HG02870 (cell line): ENCODE results near the gene CAPN7.

Source experiments
- ATAC-seq: cut with Tn5 transposase; IDR thresholded peaks from one replicate; pipeline ENCODE4 v1.9.1; 2021; ENCODE audit warnings: mild to moderate bottlenecking, moderate library complexity; ENCODE audit not compliant: unreplicated experiment

Gene CAPN7

GRCh38 chr3:15243822-15244482 is 37.9 kb downstream of the CAPN7 start:
- no peak for ATAC-seq

DNA sequence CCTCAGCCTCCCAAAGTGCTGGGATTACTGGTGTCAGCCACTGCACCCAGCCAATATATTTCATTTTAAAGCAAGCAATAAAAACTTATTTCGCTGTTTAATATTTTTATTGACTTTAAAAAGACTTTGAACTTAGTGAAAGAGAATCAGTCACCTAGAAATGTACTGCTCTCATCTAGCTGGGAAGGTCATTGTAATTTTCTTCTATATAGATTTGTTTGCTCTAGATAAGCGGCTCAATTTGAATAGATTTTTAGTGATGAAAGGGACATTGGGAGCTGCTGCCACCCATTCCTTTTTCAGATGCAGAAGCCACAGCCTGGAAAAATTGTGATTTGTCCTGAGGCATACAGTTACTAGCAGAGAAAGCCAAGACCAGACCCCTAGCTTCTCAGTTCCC is 40.1 kb downstream of the CAPN7 start:
- ATAC-seq, result no peak

- ATAC-seq, result no peak
Observed at GRCh38 chr3:15253023-15253697, 47.1 kb downstream of the CAPN7 start.

GRCh38 chr3:15255215-15255614 is 49.2 kb downstream of the CAPN7 start:
- ATAC-seq, result no peak

DNA sequence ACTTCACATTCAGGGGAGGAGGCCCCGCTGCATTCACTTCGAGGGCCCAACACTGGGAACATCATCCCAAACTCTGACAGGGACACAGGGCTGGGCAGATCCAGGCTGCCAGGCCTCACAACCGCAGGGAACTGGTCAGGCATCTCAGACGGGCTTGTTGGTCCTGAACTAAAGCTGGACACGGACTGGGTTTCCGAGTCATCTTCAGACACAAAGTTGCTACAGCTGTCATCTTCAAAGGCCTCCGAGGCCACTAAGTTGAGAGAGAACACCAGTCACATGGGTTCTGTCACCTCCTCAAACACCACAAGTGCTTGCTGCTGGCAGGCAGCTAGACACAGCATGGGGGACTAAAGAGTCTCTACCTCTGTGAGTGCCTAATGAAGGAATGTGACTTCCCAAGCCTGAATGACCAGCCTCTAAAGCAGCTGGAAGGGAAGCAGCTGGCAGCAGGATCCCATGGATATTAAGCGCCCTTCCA is 50.9 kb downstream of the CAPN7 start:
- ATAC-seq, result no peak

GRCh38 chr3:15258720-15259119 is 52.7 kb downstream of the CAPN7 start:
- no peak for ATAC-seq

DNA sequence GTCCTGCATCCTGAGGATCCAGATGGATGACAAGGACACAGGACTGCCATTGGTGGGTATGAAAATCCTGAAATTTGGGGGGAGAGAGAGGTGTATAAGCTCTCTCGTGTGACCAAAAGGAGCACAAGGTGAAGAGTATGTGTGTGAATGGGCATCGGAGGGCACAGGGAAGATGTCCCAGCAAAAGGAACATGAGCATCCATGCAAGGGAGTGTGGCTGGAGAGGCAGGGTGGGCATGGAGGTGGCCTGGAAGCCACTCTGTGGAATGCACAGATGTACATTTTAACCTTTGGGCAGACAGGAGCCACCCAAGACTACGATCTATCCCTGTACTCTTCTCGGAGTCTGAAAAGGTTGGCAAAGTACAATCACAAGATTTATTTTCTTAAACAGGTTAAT is 54.5 kb downstream of the CAPN7 start:
- no peak for ATAC-seq

- ATAC-seq, result no peak
Observed at GRCh38 chr3:15261274-15261673, 55.2 kb downstream of the CAPN7 start.

GRCh38 chr3:15262021-15262420 is 56.0 kb downstream of the CAPN7 start:
- ATAC-seq, result no peak

GRCh38 chr3:15263120-15263519 is 57.1 kb downstream of the CAPN7 start:
- no peak for ATAC-seq

- no peak for ATAC-seq
Observed at GRCh38 chr3:15263926-15264325, 57.9 kb downstream of the CAPN7 start.

DNA sequence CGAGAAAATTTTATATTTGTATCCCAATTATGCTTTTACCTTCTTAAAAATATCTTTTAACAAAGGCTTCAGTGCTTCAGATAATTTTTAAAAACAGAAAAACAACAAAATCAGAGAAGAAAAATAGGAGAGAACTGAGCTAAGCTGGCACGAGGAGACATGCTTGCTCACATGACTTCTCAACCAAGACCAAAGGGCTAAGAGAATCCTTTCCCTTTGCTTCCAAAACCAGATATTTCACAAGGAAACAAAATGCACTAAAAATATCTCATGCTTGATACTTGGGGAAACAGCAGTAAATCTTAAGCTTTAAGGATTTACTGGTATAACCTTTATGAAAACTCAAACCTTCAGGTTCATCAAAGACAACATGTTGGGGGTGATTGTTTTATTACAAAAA is 58.4 kb downstream of the CAPN7 start:
- ATAC-seq, result no peak

DNA sequence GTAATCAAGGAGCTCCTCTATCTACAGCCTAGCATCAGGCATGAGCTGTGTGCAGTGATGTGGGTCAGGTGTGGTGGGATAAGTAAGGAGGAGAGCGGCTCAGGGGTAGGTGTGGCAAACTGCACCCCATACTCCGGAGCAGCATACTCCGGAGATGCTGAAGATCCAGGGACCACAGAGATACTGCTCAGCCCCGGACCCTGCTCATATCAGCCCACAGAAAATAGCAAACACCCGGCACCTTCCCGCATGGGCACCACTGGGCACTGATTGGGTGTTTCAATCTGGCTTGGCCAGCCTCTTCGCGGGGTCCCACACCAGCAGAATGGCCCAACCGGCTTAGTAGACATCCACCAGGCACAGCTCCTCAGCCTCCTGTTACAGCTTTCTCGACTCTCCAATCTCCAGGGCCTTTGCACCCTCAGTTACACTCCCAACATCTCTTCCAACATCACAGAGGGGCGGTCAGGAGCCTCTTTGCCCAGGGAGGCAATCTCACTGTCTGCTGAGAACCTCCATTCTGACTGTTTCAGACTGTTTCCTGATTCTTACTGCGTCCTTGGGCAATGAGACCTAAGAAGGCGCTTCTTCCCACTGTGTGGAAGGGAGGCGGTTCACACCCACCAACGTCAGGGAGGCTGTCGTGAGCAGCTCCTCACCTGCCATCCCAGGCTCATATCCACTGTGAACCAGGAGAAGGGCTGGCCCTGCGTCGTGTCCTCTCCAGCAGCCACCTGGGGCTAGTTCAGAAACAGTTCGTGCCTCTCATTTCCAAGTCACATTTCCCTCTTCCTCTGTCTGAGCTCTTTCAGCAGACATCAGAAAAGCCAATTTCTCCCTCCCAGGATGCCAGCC is 59.8 kb downstream of the CAPN7 start:
- ATAC-seq, result no peak

DNA sequence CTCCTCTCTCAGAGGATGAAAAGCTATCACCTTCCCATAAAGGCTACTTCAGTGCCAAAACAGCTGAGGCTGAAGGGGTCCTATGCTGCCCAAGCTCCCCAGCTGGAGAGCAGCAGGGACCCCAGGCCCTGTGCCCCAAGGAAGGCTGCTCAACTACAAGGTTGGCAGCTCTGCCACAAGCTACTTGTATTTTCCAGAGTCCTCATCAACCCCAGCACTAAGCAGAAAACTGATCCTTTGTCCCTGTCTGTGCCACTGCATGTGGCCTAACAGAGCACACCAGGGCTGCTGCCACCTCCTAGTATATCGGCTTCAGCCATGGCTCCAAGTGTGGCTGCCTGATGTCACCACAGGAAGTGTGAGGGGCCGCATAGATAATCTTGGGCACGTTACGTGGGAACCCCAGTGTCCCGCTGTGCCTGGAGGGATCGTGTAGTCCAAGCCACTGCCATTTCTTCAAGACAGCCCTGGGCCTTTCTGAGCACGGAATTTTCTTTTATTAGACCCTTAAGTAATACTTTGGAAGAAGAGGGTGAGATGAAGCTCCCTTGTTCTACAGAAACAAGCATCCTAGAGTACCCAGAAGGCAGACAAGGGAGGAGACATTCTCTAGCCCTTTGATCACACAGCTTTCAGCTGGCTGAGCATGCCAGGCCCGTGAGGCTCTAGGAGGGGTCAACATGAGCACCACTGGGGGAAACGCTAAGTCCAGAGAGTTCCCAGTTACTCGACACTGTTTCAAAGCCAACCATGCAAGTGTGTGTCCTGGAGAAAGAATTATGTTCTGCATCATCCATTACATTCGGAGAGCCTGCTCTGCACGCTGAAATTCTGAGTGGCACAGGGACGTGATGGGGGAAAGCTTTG is 60.7 kb downstream of the CAPN7 start:
- ATAC-seq, result no peak

DNA sequence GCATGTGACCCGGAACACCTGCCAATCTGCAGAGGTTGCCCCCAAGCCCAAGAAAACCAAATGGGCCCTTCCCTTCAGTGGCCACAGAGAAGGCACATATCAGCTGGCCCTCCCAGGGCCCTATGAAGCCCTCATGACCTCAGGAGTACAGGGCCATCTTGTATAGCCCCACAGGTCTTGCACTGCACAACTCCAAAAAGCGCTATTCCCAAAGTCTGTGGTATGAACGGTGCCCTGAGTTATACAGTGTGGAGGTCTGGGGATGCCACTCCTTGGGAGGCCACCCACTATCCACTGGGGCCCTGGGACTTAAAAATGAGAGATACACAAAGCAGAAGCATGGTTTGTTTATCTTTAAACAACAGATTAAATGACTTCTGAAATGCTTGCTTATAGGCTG is 61.5 kb downstream of the CAPN7 start:
- ATAC-seq, result no peak

DNA sequence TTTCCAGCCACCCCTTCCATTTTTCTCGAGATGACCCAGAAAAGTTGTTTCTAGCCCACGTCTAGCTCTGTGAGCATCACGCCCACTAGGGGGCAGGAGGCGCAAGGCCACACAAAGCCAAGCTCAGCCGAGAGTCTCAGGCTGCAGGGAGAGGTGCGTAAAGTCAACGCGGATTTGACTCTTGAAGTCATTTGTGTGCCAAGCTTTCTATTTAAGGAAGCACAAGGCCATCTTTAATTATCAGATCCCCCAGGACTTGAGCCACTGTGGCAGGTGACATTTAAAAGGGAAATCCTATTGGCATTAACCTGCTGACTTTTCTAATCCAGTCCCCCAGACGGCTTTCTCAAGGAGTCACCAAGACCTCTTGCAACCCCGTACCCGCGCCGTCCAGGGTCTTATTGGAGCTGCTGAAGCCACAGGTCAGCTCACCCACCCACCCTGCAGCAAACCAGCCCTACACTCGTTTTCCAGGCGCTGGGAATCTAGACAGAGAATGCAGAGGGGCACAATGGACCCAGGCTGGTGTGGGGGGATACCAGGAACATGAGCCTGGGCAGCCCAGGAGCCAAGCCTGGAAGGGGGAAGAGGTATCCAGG is 62.1 kb downstream of the CAPN7 start:
- ATAC-seq, result no peak

DNA sequence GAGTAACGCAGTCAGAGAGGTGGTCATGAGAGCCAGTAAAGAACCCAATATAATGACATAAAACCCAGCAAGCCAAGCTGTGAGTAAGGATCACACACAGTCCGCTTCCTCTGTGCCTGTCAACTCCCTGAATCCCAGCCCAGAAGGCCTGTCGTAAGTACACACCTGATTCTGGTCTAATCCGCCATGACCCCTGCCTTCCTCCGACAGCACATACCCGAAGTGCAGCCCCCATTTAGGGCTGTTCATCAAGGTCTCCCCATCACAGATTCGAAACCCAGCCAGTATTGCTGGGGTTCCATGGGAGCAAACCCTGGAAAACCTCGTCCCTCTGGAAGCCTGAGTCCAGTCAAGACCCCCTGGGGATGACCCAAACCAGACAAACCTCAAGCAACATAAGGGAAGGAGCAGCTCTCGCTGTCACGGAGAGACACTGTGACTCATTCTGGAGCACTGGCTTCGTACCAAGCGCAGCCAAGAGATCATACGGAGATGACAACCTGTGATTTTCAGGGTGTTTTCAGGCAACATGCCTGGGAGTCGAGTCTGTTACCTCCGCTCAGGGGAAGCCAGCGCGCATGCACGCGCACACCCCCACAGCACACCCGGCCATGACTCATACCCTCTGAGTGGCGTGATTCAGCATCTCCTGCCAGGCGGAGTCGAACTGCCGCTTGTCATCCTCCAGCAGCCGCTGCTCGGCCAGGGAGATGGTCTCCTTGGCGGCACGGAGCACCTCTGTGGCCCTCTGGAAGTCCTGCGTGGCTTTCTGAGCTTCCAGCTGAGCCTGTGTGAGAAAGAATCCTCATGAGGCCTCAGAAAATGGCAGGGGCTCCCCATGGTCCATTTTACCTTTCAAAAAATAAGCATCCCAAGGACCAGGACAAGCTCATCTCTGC is 63.3 kb downstream of the CAPN7 start:
- peak; percentile 52 for ATAC-seq

- no peak for ATAC-seq
Observed at GRCh38 chr3:15271030-15271429, 65.0 kb downstream of the CAPN7 start.

DNA sequence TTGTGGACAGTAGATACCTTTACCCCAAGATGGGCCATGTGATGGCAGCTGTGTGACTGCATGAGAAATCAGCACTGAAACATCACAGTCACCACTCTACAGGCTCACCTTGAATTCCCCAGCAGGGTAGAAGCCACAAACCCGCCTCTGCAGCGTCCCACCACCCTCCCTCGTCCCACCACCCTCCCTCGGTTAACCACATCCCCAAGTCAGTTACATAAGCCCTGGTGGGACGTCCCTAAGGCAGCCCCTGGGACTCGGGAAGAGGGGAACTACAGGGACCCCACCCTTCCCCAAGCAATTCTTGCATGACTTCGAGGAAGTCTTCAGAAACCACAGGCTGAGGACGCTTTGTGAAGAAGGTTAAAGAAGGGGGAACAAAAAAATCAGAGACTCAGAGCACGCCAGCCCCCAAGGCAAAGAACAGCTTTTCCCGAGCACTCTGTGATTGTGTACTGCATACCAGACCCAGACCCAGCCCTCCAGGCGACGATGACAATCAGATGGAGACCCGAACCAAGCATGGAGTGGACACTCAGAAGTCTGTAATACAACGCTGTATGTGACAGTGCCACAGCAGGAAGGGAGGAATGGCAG is 65.8 kb downstream of the CAPN7 start:
- peak; percentile 67 for ATAC-seq
